NCI-H524 (cell line): ENCODE results near the gene SMARCAL1.

ENCODE experiments used
- DNase-seq, 2 experiments: peaks; one replicate each; lab custom pipeline; 2025; lab: John Stamatoyannopoulos, UW

SMARCAL1 gene

GRCh38 chr2:216392945-216393840 lies 19.1 kb upstream of the SMARCAL1 start:
- no peak for DNase-seq

GRCh38 chr2:216394881-216395280 lies 17.4 kb upstream of the SMARCAL1 start:
- DNase-seq: no peak

- peak; percentile 67 to 89 for DNase-seq
Observed at GRCh38 chr2:216399621-216400020, 12.7 kb upstream of the SMARCAL1 start.

- DNase-seq: no peak
Observed at GRCh38 chr2:216402751-216403150, 9.5 kb upstream of the SMARCAL1 start.

GRCh38 chr2:216404010-216404618 lies 8.2 kb upstream of the SMARCAL1 start:
- DNase-seq: peak in 1 of 2 experiments; percentile 29

GRCh38 chr2:216405588-216405987 lies 6.7 kb upstream of the SMARCAL1 start:
- no peak for DNase-seq

- peak; percentile 80 to 88 for DNase-seq
Observed at GRCh38 chr2:216406826-216407225, 5.5 kb upstream of the SMARCAL1 start.

GRCh38 chr2:216408426-216409290 lies 3.6 kb upstream of the SMARCAL1 start:
- DNase-seq: peak; percentile 52 to 74

GRCh38 chr2:216410550-216410949 lies 1.7 kb upstream of the SMARCAL1 start:
- no peak for DNase-seq

GRCh38 chr2:216413882-216414281 lies 1.6 kb downstream of the SMARCAL1 start:
- no peak for DNase-seq

- DNase-seq: no peak
Observed at GRCh38 chr2:216414772-216415319, 2.6 kb downstream of the SMARCAL1 start.

GRCh38 chr2:216415541-216415940 lies 3.3 kb downstream of the SMARCAL1 start:
- no peak for DNase-seq

GRCh38 chr2:216416571-216417307 lies 4.5 kb downstream of the SMARCAL1 start:
- no peak for DNase-seq

GRCh38 chr2:216418981-216419380 lies 6.7 kb downstream of the SMARCAL1 start:
- no peak for DNase-seq

- DNase-seq: no peak
Observed at GRCh38 chr2:216420367-216421101, 8.2 kb downstream of the SMARCAL1 start.

- DNase-seq: no peak
Observed at GRCh38 chr2:216423071-216423470, 10.8 kb downstream of the SMARCAL1 start.

- DNase-seq: no peak
Observed at GRCh38 chr2:216424274-216424673, 12.0 kb downstream of the SMARCAL1 start.

- no peak for DNase-seq
Observed at GRCh38 chr2:216425008-216425787, 12.9 kb downstream of the SMARCAL1 start.

GRCh38 chr2:216426166-216426777 lies 14.0 kb downstream of the SMARCAL1 start:
- no peak for DNase-seq
